Trophoblast cell (in vitro differentiated cells and primary cell): ENCODE results near the gene MAB21L4. TPM values are rescaled to one million over a fixed set of nuclear protein-coding genes. Genes with fewer than 3 reads are reported as not detected.

ENCODE experiments used
- DNase-seq, 2 donors: peaks; one replicate each; pipeline ENCODE4 v3.0.0-alpha.2; 2016
- H2AFZ ChIP-seq: 2 replicates; pipeline ENCODE4 v1.6.1; 2013; ENCODE audit warnings: low read length, moderate library complexity, mild to moderate bottlenecking; ENCODE audit not compliant: insufficient read depth, poor library complexity
- H2AK5ac ChIP-seq: 2 replicates; pipeline ENCODE4 v1.6.1; 2013; ENCODE audit warnings: mild to moderate bottlenecking, low read length
- H2BK120ac ChIP-seq: 2 replicates; pipeline ENCODE4 v1.6.1; 2013; ENCODE audit warnings: low read length, mild to moderate bottlenecking, moderate library complexity; ENCODE audit not compliant: insufficient read depth, poor library complexity
- H2BK12ac ChIP-seq: 2 replicates; pipeline ENCODE4 v1.6.1; 2013; ENCODE audit warnings: mild to moderate bottlenecking, low read length, moderate library complexity
- H2BK5ac ChIP-seq: 2 replicates; pipeline ENCODE4 v1.6.1; 2013; ENCODE audit warnings: low read length, low read depth, moderate library complexity, mild to moderate bottlenecking; ENCODE audit not compliant: poor library complexity
- H3K14ac ChIP-seq: 2 replicates; pipeline ENCODE4 v1.6.1; 2013; ENCODE audit warnings: mild to moderate bottlenecking, low read length
- H3K18ac ChIP-seq: 2 replicates; pipeline ENCODE4 v1.6.1; 2013; ENCODE audit warnings: mild to moderate bottlenecking, low read length
- H3K23ac ChIP-seq: 2 replicates; pipeline ENCODE4 v1.6.1; 2013; ENCODE audit warnings: low read length
- H3K27ac ChIP-seq: 2 replicates; pipeline ENCODE4 v1.5.1; 2013; ENCODE audit warnings: low read depth, mild to moderate bottlenecking, inconsistent platforms, low read length, moderate library complexity
- H3K27me3 ChIP-seq: 2 replicates; pipeline ENCODE4 v1.6.1; 2013; ENCODE audit warnings: inconsistent platforms, mild to moderate bottlenecking, low read length, moderate library complexity; ENCODE audit not compliant: insufficient read depth
- H3K36me3 ChIP-seq, 2 experiments: 1 replicate in 1 of 2; 2 replicates in 1 of 2; pipeline ENCODE4 v1.6.1; 2013; ENCODE audit warnings: low read length in 2 of 2, mild to moderate bottlenecking in 2 of 2, moderate library complexity in 1 of 2; ENCODE audit not compliant: insufficient read depth in 2 of 2, control insufficient read depth in 1 of 2
- H3K4ac ChIP-seq: 2 replicates; pipeline ENCODE4 v1.6.1; 2013; ENCODE audit warnings: low read depth, mild to moderate bottlenecking, low read length, moderate library complexity
- H3K4me1 ChIP-seq, 2 experiments: 1 replicate in 1 of 2; 2 replicates in 1 of 2; pipeline ENCODE4 v1.6.1; 2013; ENCODE audit warnings: low read length in 2 of 2, mild to moderate bottlenecking in 2 of 2, moderate library complexity in 1 of 2; ENCODE audit not compliant: insufficient read depth in 2 of 2, control insufficient read depth in 1 of 2
- H3K4me2 ChIP-seq: 2 replicates; pipeline ENCODE4 v1.6.1; 2013; ENCODE audit warnings: inconsistent platforms, mild to moderate bottlenecking, low read length, moderate library complexity
- H3K4me3 ChIP-seq: 2 replicates; pipeline ENCODE4 v1.5.1; 2013; ENCODE audit warnings: mild to moderate bottlenecking, low read depth, low read length, inconsistent platforms
- H3K79me1 ChIP-seq: one replicate; pipeline ENCODE4 v1.6.1; 2013; ENCODE audit warnings: low read length
- H3K79me2 ChIP-seq: 2 replicates; pipeline ENCODE4 v1.6.1; 2013; ENCODE audit warnings: low read length, mild to moderate bottlenecking; ENCODE audit not compliant: control insufficient read depth, insufficient read depth, poor library complexity
- H3K9ac ChIP-seq: 2 replicates; pipeline ENCODE4 v1.6.1; 2013; ENCODE audit warnings: mild to moderate bottlenecking, low read length
- H3K9me3 ChIP-seq: 2 replicates; pipeline ENCODE4 v1.6.1; 2013; ENCODE audit warnings: low read depth, mild to moderate bottlenecking, control low read depth, inconsistent platforms, low read length; ENCODE audit not compliant: insufficient read depth
- H4K12ac ChIP-seq: 2 replicates; pipeline ENCODE4 v1.6.1; 2013; ENCODE audit warnings: low read depth, mild to moderate bottlenecking, low read length, moderate library complexity
- H4K8ac ChIP-seq: 2 replicates; pipeline ENCODE4 v1.6.1; 2013; ENCODE audit warnings: low read depth, mild to moderate bottlenecking, low read length, moderate library complexity
- H4K91ac ChIP-seq: one replicate; pipeline ENCODE4 v1.6.1; 2013; ENCODE audit warnings: low read depth, mild to moderate bottlenecking, low read length, moderate library complexity
- WGBS: extraction: QIAGEN DNeasy Blood & Tissue Kit; methylation state at CpG from one replicate; pipeline ENCODE4 v1.1.7; 2013; ENCODE audit warnings: missing lambda C conversion rate; ENCODE audit not compliant: insufficient read length, insufficient coverage; ENCODE audit errors: extremely low coverage; 5-methylcytosine and 5-hydroxymethylcytosine counted together
- polyA plus RNA-seq: library from polyadenylated mRNA; stranded (reverse); fragments of 200-250 nt; gene quantifications from 2 replicates; pipeline ENCODE4 v1.2.3, GENCODE V29; 2013

Gene MAB21L4
- 0.04 and 0.08 TPM in 2 replicates for polyA plus RNA-seq

- H3K4me2 ChIP-seq, result no peak within 1 kb of the TSS
- DNase-seq, result peak; percentile 76 to 88
- H3K27me3 ChIP-seq, result no peaks in the 10 kb centered on the region
- no peak within 1 kb of the TSS for H3K14ac ChIP-seq
- H4K12ac ChIP-seq, result no peak within 1 kb of the TSS
- no peak within 1 kb of the TSS for H3K27ac ChIP-seq
- H2BK5ac ChIP-seq, result no peak within 1 kb of the TSS
- no CpG with 5 or more reads among the region's 24 CpGs for WGBS
- H2AFZ ChIP-seq, result no peak within 1 kb of the TSS
- H3K18ac ChIP-seq, result no peak within 1 kb of the TSS
- no peak within 1 kb of the TSS for H4K8ac ChIP-seq
- H3K23ac ChIP-seq, result no peak within 1 kb of the TSS
- H3K36me3 ChIP-seq, result no peaks in the 10 kb centered on the region
- H3K4me1 ChIP-seq, result peaks cover 28 to 34% of the 10 kb centered on the region in 2 experiments
- H3K79me2 ChIP-seq, result no peaks in the 10 kb centered on the region
- H3K4ac ChIP-seq, result no peak within 1 kb of the TSS
- peaks cover 3% of the 10 kb centered on the region for H3K9me3 ChIP-seq
- no peak within 1 kb of the TSS for H2AK5ac ChIP-seq
- no peaks in the 10 kb centered on the region for H3K79me1 ChIP-seq
- H2BK12ac ChIP-seq, result no peak within 1 kb of the TSS
- H4K91ac ChIP-seq, result no peak within 1 kb of the TSS
- H3K4me3 ChIP-seq, result no peak within 1 kb of the TSS
- no peak within 1 kb of the TSS for H2BK120ac ChIP-seq
- no peak within 1 kb of the TSS for H3K9ac ChIP-seq
These were observed at the start of gene MAB21L4 for GRCh38 chr2:240895656-240896388. Gene MAB21L4, minus strand, starts transcription at chr2:240896156. Its CDS starts 159 bp downstream, at chr2:240895997.

DNA sequence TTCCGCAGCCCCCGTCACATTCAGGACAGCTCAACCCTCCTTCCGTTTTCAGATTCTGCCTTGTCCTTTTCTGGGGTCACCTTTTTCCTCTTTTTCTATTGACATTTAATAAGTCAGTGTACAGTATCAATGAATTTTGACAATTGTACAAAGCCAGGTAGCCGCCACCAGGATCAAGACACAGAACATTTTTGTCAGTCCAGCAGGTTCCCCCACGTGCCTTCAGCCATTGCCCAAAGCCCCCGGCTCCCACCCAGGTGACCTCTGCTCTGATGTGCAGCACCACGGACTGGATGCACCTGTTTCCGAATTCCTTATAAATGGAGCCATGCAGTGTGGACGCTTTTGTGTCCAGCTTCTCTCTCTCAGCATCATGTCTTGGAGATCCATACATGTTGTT, 40.1 kb upstream of the MAB21L4 start:
- no peak overlapping the region for H3K4ac ChIP-seq
- H2BK120ac ChIP-seq, result no peak overlapping the region

GRCh38 chr2:240935103-240935876, 39.3 kb upstream of the MAB21L4 start:
- no peak overlapping the region for H4K91ac ChIP-seq
- H4K8ac ChIP-seq, result no peak overlapping the region
- H3K79me2 ChIP-seq, result no peaks in the 10 kb centered on the region
- no peak overlapping the region for H3K18ac ChIP-seq
- no peak overlapping the region for H3K9ac ChIP-seq
- H3K27ac ChIP-seq, result no peak overlapping the region
- H3K36me3 ChIP-seq, result no peaks in the 10 kb centered on the region
- no peak overlapping the region for H2AFZ ChIP-seq
- no peak overlapping the region for H2AK5ac ChIP-seq
- no peaks in the 10 kb centered on the region for H3K79me1 ChIP-seq
- H2BK120ac ChIP-seq, result no peak overlapping the region
- no peak overlapping the region for H2BK5ac ChIP-seq
- no peaks in the 10 kb centered on the region for H3K27me3 ChIP-seq
- no peak overlapping the region for H3K14ac ChIP-seq
- H2BK12ac ChIP-seq, result no peak overlapping the region
- H3K4me3 ChIP-seq, result no peak overlapping the region
- H4K12ac ChIP-seq, result no peak overlapping the region
- no peak overlapping the region for H3K4ac ChIP-seq
- H3K4me1 ChIP-seq, result no peaks in the 10 kb centered on the region
- peaks cover 1% of the 10 kb centered on the region for H3K9me3 ChIP-seq
- no peak overlapping the region for H3K4me2 ChIP-seq
- no CpG with 5 or more reads among the region's 25 CpGs for WGBS
- H3K23ac ChIP-seq, result no peak overlapping the region
- no peak for DNase-seq

More for the DNA sequence above, 40.1 kb upstream of the MAB21L4 start:
- Histone ChIP-seq H2BK12ac (no peak overlapping the region), H3K9ac (no peak overlapping the region), H4K12ac (no peak overlapping the region), H3K4me2 (no peak overlapping the region), H3K9me3 (no peaks in the 10 kb centered on the region), H2BK5ac (no peak overlapping the region), H4K91ac (no peak overlapping the region), H3K23ac (no peak overlapping the region), H3K79me1 (no peaks in the 10 kb centered on the region), H3K18ac (no peak overlapping the region), H3K14ac (no peak overlapping the region), H3K79me2 (no peaks in the 10 kb centered on the region), H3K4me1 (no peaks in the 10 kb centered on the region), H3K36me3 (no peaks in the 10 kb centered on the region), H3K27me3 (no peaks in the 10 kb centered on the region), H3K4me3 (no peak overlapping the region), H3K27ac (no peak overlapping the region), H2AK5ac (no peak overlapping the region), H4K8ac (no peak overlapping the region), H2AFZ (no peak overlapping the region)
- no peak for DNase-seq
- no CpG with 5 or more reads among the region's 9 CpGs for WGBS

DNA sequence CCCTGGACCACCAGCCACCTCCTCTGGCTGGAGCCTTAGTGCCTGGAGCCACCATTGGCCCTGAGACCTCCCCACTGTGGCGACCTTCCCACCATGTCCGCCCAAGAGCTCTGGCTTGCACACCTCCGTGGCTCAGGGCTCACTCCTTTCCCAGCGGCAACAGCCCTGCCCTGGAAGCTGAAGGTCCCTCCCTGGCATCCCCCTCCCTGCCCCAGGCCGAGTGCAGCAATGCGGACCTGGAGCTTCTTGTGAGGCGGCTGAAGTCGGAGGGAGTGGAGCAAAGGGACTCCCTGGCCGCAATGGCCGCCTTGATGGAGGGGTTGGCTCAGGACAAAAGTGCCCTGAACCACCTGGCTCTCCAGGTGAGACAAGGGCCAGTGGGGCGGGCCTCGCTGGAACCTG, 38.7 kb upstream of the MAB21L4 start:
- Histone ChIP-seq H3K23ac (no peak overlapping the region), H2AFZ (no peak overlapping the region), H3K9ac (no peak overlapping the region), H3K79me2 (no peaks in the 10 kb centered on the region), H2BK12ac (no peak overlapping the region), H3K9me3 (peaks cover 1% of the 10 kb centered on the region), H4K12ac (no peak overlapping the region), H2BK5ac (no peak overlapping the region), H3K79me1 (no peaks in the 10 kb centered on the region), H2AK5ac (no peak overlapping the region), H3K14ac (no peak overlapping the region), H3K18ac (no peak overlapping the region), H3K4me1 (no peaks in the 10 kb centered on the region), H4K8ac (no peak overlapping the region), H3K27ac (no peak overlapping the region), H3K4me2 (no peak overlapping the region), H4K91ac (no peak overlapping the region), H3K27me3 (no peaks in the 10 kb centered on the region), H3K36me3 (no peaks in the 10 kb centered on the region), H3K4ac (no peak overlapping the region), H2BK120ac (no peak overlapping the region), H3K4me3 (no peak overlapping the region)
- WGBS, result no CpG with 5 or more reads among the region's 12 CpGs
- DNase-seq, result no peak
